Erythroblast (primary cell): ENCODE data around the gene ZC3H7B.

Experiments used
- GATA1 ChIP-seq: IDR thresholded peaks from 2 replicates; pipeline ENCODE4 v1.6.1; 2011; ENCODE audit warnings: low read depth, mild to moderate bottlenecking, control low read depth, low read length, moderate library complexity
- POLR2A ChIP-seq: IDR thresholded peaks from 2 replicates; pipeline ENCODE4 v1.6.1; 2011; ENCODE audit warnings: mild to moderate bottlenecking, low read length

DNA sequence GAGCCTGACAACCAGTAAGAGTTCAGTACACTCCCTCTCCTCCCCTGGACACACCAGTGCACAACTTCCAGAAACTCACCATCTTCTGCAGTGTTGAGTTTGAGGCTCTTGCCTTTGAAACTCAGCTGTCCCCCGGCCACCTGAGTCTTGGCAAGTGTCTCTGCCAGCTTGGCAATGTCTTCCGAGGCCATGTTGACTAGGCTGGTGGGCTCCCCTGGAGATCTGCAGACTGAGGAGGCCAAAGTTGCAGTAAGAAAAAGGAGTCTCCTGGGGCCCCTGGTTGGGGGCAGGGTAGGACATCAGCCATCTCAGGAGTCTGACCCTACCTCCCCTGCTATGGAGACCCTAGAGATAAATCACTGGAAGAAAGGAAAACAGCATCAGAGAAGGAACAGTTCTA, 20.5 kb upstream of the ZC3H7B start:
- no peak for TF ChIP-seq POLR2A
- no peak for TF ChIP-seq GATA1
